Measurements from ENCODE around the gene CCDC171. TPM values are rescaled to one million over a fixed set of nuclear protein-coding genes. Genes with fewer than 3 reads are reported as not detected.

CCDC171 gene
- total RNA-seq, 2 experiments from 2014 or later: 0.49 to 1.1 TPM

- Histone ChIP-seq H3K9me3 (ENCODE audit: control insufficient read depth in 1 of 2, insufficient read depth in 1 of 2, low read length in 2 of 2) (peaks cover 0 to 4% of the 10 kb centered on the region in 2 experiments), H3K27ac (ENCODE audit: low read depth in 1 of 2, low read length in 2 of 2) (no peak overlapping the region), H3K36me3 (ENCODE audit: insufficient read depth, low read length) (no peaks in the 10 kb centered on the region), H3K27me3 (ENCODE audit: control insufficient read depth in 1 of 2, insufficient read depth in 2 of 2, low read length in 2 of 2) (no peaks in the 10 kb centered on the region), H3K4me1 (ENCODE audit: insufficient read depth, low read length) (no peaks in the 10 kb centered on the region), H3K4me3 (ENCODE audit: low read length) (no peak overlapping the region)
- ChIA-PET POLR2A (no interaction called here), CTCF (no interaction called here)
- intact Hi-C loops (cut with DNase I, micrococcal nuclease): no loop called here
- Mint-ChIP-seq H3K4me1 (ENCODE audit: low read depth) (no peaks in the 10 kb centered on the region), H3K27ac (no peak overlapping the region), H3K36me3 (ENCODE audit: low read depth) (no peaks in the 10 kb centered on the region), H3K9me3 (peaks cover 2% of the 10 kb centered on the region), H3K27me3 (no peaks in the 10 kb centered on the region), H3K4me3 (no peak overlapping the region)
- TF ChIP-seq CTCF (IDR thresholded peaks at IDR 0.05): no peak
- no peak for DNase-seq
- no peak for ATAC-seq (ENCODE audit: poor library complexity)
Measured at GRCh38 chr9:15755660-15756059, 202.8 kb downstream of the CCDC171 start.

GRCh38 chr9:15761551-15761950, 208.7 kb downstream of the CCDC171 start:
- intact Hi-C loops (cut with DNase I, micrococcal nuclease): no loop called here
- Mint-ChIP-seq H3K9me3 (peaks cover 2% of the 10 kb centered on the region), H3K4me1 (ENCODE audit: low read depth) (no peaks in the 10 kb centered on the region), H3K27me3 (no peaks in the 10 kb centered on the region), H3K36me3 (ENCODE audit: low read depth) (no peaks in the 10 kb centered on the region), H3K4me3 (no peak overlapping the region), H3K27ac (no peak overlapping the region)
- Histone ChIP-seq H3K4me1 (ENCODE audit: insufficient read depth, low read length) (no peaks in the 10 kb centered on the region), H3K9me3 (ENCODE audit: control insufficient read depth in 1 of 2, insufficient read depth in 1 of 2, low read length in 2 of 2) (peaks cover 0 to 4% of the 10 kb centered on the region in 2 experiments), H3K4me3 (ENCODE audit: low read length) (no peak overlapping the region), H3K27me3 (ENCODE audit: control insufficient read depth in 1 of 2, insufficient read depth in 2 of 2, low read length in 2 of 2) (no peaks in the 10 kb centered on the region), H3K36me3 (ENCODE audit: insufficient read depth, low read length) (no peaks in the 10 kb centered on the region), H3K27ac (ENCODE audit: low read depth in 1 of 2, low read length in 2 of 2) (no peak overlapping the region)
- CTCF ChIA-PET: no interaction called here
- no peak for DNase-seq
- POLR2A ChIA-PET: no interaction called here
- ATAC-seq (ENCODE audit: poor library complexity): no peak
- TF ChIP-seq CTCF (IDR thresholded peaks at IDR 0.05): no peak

- Mint-ChIP-seq H3K27me3 (no peaks in the 10 kb centered on the region), H3K4me3 (no peak overlapping the region), H3K4me1 (ENCODE audit: low read depth) (no peaks in the 10 kb centered on the region), H3K36me3 (ENCODE audit: low read depth) (no peaks in the 10 kb centered on the region), H3K27ac (no peak overlapping the region), H3K9me3 (no peaks in the 10 kb centered on the region)
- ATAC-seq (ENCODE audit: poor library complexity) (no peak), DNase-seq (no peak)
- POLR2A ChIA-PET: no interaction called here
- CTCF ChIA-PET: no interaction called here
- Histone ChIP-seq H3K27ac (ENCODE audit: low read depth in 1 of 2, low read length in 2 of 2) (no peak overlapping the region), H3K36me3 (ENCODE audit: insufficient read depth, low read length) (no peaks in the 10 kb centered on the region), H3K4me3 (ENCODE audit: low read length) (no peak overlapping the region), H3K9me3 (ENCODE audit: control insufficient read depth in 1 of 2, insufficient read depth in 1 of 2, low read length in 2 of 2) (no peaks in the 10 kb centered on the region), H3K4me1 (ENCODE audit: insufficient read depth, low read length) (no peaks in the 10 kb centered on the region), H3K27me3 (ENCODE audit: control insufficient read depth in 1 of 2, insufficient read depth in 2 of 2, low read length in 2 of 2) (no peaks in the 10 kb centered on the region)
- no peak for TF ChIP-seq CTCF (IDR thresholded peaks at IDR 0.05)
- intact Hi-C loops (cut with DNase I, micrococcal nuclease): no loop called here
Measured at GRCh38 chr9:15763371-15763770, 210.5 kb downstream of the CCDC171 start.
